Calu3 (cell line): ENCODE data around the gene PLCH2. TPM values are rescaled to one million over a fixed set of nuclear protein-coding genes. Genes with fewer than 3 reads are reported as not detected.

Experiments used
- BruUV-seq: library from RNA; stranded (reverse); fragments of 400-500 nt; replicated peaks from 2 replicates; lab custom pipeline; 2021; lab: Mats Ljungman, UMichigan
- CTCF ChIA-PET: fragments of 300-600 bp; sonication (Branson Sonifier 250); formaldehyde crosslinking; loops from one replicate; lab custom pipeline; 2022; ENCODE audit warnings: antibody characterized with exemption; lab: Charles Lee
- DNase-seq: peaks from one replicate; pipeline ENCODE4 v3.0.0; 2022
- H3K27ac Mint-ChIP-seq: one replicate; pipeline ENCODE4 v1.8.0; 2022; ENCODE audit warnings: mixed read lengths; ENCODE audit not compliant: unreplicated experiment
- H3K27me3 Mint-ChIP-seq: one replicate; pipeline ENCODE4 v1.8.0; 2022; ENCODE audit warnings: mixed read lengths; ENCODE audit not compliant: unreplicated experiment
- H3K36me3 Mint-ChIP-seq: one replicate; pipeline ENCODE4 v1.8.0; 2022; ENCODE audit warnings: mild to moderate bottlenecking, moderate library complexity, mixed read lengths; ENCODE audit not compliant: insufficient read depth, unreplicated experiment
- H3K4me1 Mint-ChIP-seq: one replicate; pipeline ENCODE4 v1.8.0; 2022; ENCODE audit warnings: mild to moderate bottlenecking, low read depth, mixed read lengths; ENCODE audit not compliant: unreplicated experiment
- H3K4me3 Mint-ChIP-seq: one replicate; pipeline ENCODE4 v1.8.0; 2022; ENCODE audit warnings: mild to moderate bottlenecking, low read depth, moderate library complexity, mixed read lengths; ENCODE audit not compliant: unreplicated experiment
- H3K9me3 Mint-ChIP-seq: one replicate; pipeline ENCODE4 v1.8.0; 2022; ENCODE audit warnings: low read depth, mixed read lengths; ENCODE audit not compliant: unreplicated experiment
- CTCF ChIP-seq: fragments of 200-600 bp; IDR thresholded peaks from one replicate; pipeline ENCODE4 v1.8.0; 2022; ENCODE audit warnings: antibody characterized with exemption; ENCODE audit not compliant: unreplicated experiment
- intact Hi-C: fragments of 100-400 bp; cut with micrococcal nuclease; formaldehyde crosslinking; loops from one replicate; pipeline ENCODE4 v1.10.0; 2022; ENCODE audit not compliant: unreplicated experiment
- total RNA-seq: library from RNA; stranded (reverse); gene quantifications from 2 replicates; pipeline ENCODE4 v1.2.3, GENCODE V29; 2022

Gene PLCH2
- total RNA-seq, 1 experiment from 2014 or later, result 3.1 TPM

- no TSS peak for BruUV-seq
- CTCF ChIA-PET, result interaction anchor here (0.6 to 1.7 kb wide), 2 partner anchors 19 to 551 kb away, joined by 3 to 8 read pairs; partner anchors contain the start of gene PANK4
- Mint-ChIP-seq H3K9me3 (no peaks in the 10 kb centered on the region), H3K36me3 (peaks cover 15% of the 10 kb centered on the region), H3K27me3 (no peaks in the 10 kb centered on the region), H3K4me3 (no peak overlapping the region), H3K27ac (no peak overlapping the region), H3K4me1 (no peaks in the 10 kb centered on the region)
- DNase-seq, result no peak
- intact Hi-C loops, result loop anchor here (10.0 kb wide), 1 partner anchor 350 kb away; the partner anchor contains the start of gene FAAP20
- no peak for TF ChIP-seq CTCF
Measured at GRCh38 chr1:2544875-2545640, 69.0 kb downstream of the PLCH2 start.

- no TSS peak for BruUV-seq
- intact Hi-C loops, result loop anchor here (10.0 kb wide), 1 partner anchor 351 kb away; the partner anchor contains the start of gene FAAP20
- H3K4me3 Mint-ChIP-seq, result peak overlapping the region; percentile 80
- H3K4me1 Mint-ChIP-seq, result no peaks in the 10 kb centered on the region
- H3K27ac Mint-ChIP-seq, result peak overlapping the region; percentile 60
- CTCF ChIA-PET, result interaction anchor here (1.7 to 3.3 kb wide), 2 partner anchors 20 to 130 kb away, joined by 8 to 19 read pairs; partner anchors contain the start of gene PANK4
- peaks cover 15% of the 10 kb centered on the region for H3K36me3 Mint-ChIP-seq
- DNase-seq, result peak; percentile 91
- H3K27me3 Mint-ChIP-seq, result no peaks in the 10 kb centered on the region
- H3K9me3 Mint-ChIP-seq, result no peaks in the 10 kb centered on the region
- no peak for TF ChIP-seq CTCF
Measured at GRCh38 chr1:2545754-2546514, 69.8 kb downstream of the PLCH2 start.

- Mint-ChIP-seq H3K4me1 (no peaks in the 10 kb centered on the region), H3K27ac (peak overlapping the region; percentile 53), H3K4me3 (peak overlapping the region; percentile 80), H3K27me3 (no peaks in the 10 kb centered on the region), H3K9me3 (no peaks in the 10 kb centered on the region), H3K36me3 (peaks cover 15% of the 10 kb centered on the region)
- CTCF ChIA-PET, result interaction anchor here (0.8 to 3.3 kb wide), 7 partner anchors 20 to 352 kb away, joined by 3 to 19 read pairs (median 5); partner anchors contain the start of genes FAAP20 and PANK4
- peak; percentile 85 for DNase-seq
- no peak for TF ChIP-seq CTCF
- intact Hi-C loops, result loop anchor here (10.0 kb wide), 1 partner anchor 352 kb away; the partner anchor contains the start of gene FAAP20
- TSS peak; percentile 89 for BruUV-seq
Measured at GRCh38 chr1:2546515-2547209, 70.6 kb downstream of the PLCH2 start.
